ENCODE measurements around the gene PTGER4.
"Not testable (repeated sequence)": the region's sequence is repeated elsewhere in the genome, so short reads cannot be mapped to it uniquely, and the experiment has no call there.

PTGER4 gene

GRCh38 chr5:40694433-40694832 lies 14.7 kb downstream of the PTGER4 start:
- no peak for DNase-seq

- no peak for DNase-seq
Observed at GRCh38 chr5:40700116-40700782, 20.5 kb downstream of the PTGER4 start.

- DNase-seq: not testable (repeated sequence)
Observed at GRCh38 chr5:40702027-40702426, 22.3 kb downstream of the PTGER4 start.

- not testable (repeated sequence) for DNase-seq
Observed at GRCh38 chr5:40705484-40705883, 25.8 kb downstream of the PTGER4 start.

GRCh38 chr5:40710575-40710974 lies 30.9 kb downstream of the PTGER4 start:
- DNase-seq: not testable (repeated sequence)

GRCh38 chr5:40714001-40714400 lies 34.3 kb downstream of the PTGER4 start:
- no peak for DNase-seq

- no peak for DNase-seq
Observed at GRCh38 chr5:40716000-40716399, 36.3 kb downstream of the PTGER4 start.

- DNase-seq: no peak
Observed at GRCh38 chr5:40716590-40716989, 36.9 kb downstream of the PTGER4 start.

- no peak for DNase-seq
Observed at GRCh38 chr5:40717281-40717680, 37.6 kb downstream of the PTGER4 start.

GRCh38 chr5:40720069-40720468 lies 40.4 kb downstream of the PTGER4 start:
- DNase-seq: no peak

GRCh38 chr5:40722497-40722911 lies 42.8 kb downstream of the PTGER4 start:
- not testable (repeated sequence) for DNase-seq

- DNase-seq: no peak
Observed at GRCh38 chr5:40733434-40733833, 53.7 kb downstream of the PTGER4 start.

- no peak for DNase-seq
Observed at GRCh38 chr5:40733879-40734563, 54.3 kb downstream of the PTGER4 start.

GRCh38 chr5:40734986-40735385 lies 55.3 kb downstream of the PTGER4 start:
- peak; percentile 22 for DNase-seq

GRCh38 chr5:40735609-40736008 lies 55.9 kb downstream of the PTGER4 start:
- no peak for DNase-seq

GRCh38 chr5:40736103-40736875 lies 56.6 kb downstream of the PTGER4 start:
- DNase-seq: peak; percentile 45

- DNase-seq: no peak
Observed at GRCh38 chr5:40738502-40738901, 58.8 kb downstream of the PTGER4 start.
